ENCODE measurements around the gene CLEC2D. TPM values are rescaled to one million over a fixed set of nuclear protein-coding genes. Genes with fewer than 3 reads are reported as not detected.

The CLEC2D gene
- total RNA-seq, 4 donors from 2014 or later = 1.6 to 11.8 (median 4.3) TPM

GRCh38 chr12:9648701-9649531 is 20.6 kb upstream of the CLEC2D start:
- Histone ChIP-seq H3K4me1 (peaks cover 20 to 42% (median 24%) of the 10 kb centered on the region in 3 donors), H3K27ac (peak overlapping the region; percentile 81 to 94 (median 92)), H3K9me3 (no peaks in the 10 kb centered on the region), H3K4me3 (peak overlapping the region; percentile 39 to 74 (median 68)), H3K27me3 (no peaks in the 10 kb centered on the region), H3K36me3 (peaks cover 0 to 5% (median 0%) of the 10 kb centered on the region in 3 donors)
- TF ChIP-seq CTCF (IDR thresholded peaks at IDR 0.05) (no peak), POLR2A (IDR thresholded peaks at IDR 0.05) (no peak)
- WGBS, 2 donors = 1 to 3% methylated on average over 13 of the region's 13 CpGs
- intact Hi-C loops (cut with DNase I) = no loop called here
- DNase-seq = no peak

- Histone ChIP-seq H3K4me3 (peak overlapping the region; percentile 39 to 74 (median 68)), H3K27ac (peak overlapping the region; percentile 81 to 94 (median 92)), H3K4me1 (peaks cover 20 to 42% (median 24%) of the 10 kb centered on the region in 3 donors), H3K9me3 (no peaks in the 10 kb centered on the region), H3K36me3 (peaks cover 0 to 11% (median 0%) of the 10 kb centered on the region in 3 donors), H3K27me3 (no peaks in the 10 kb centered on the region)
- 12 to 23% methylated on average over 5 of the region's 5 CpGs for WGBS, 2 donors
- intact Hi-C loops (cut with DNase I) = no loop called here
- TF ChIP-seq POLR2A (IDR thresholded peaks at IDR 0.05) = no peak
- no peak for TF ChIP-seq CTCF (IDR thresholded peaks at IDR 0.05)
- DNase-seq = no peak
Measured at GRCh38 chr12:9649532-9649940, 20.0 kb upstream of the CLEC2D start.

- Histone ChIP-seq H3K27me3 (no peaks in the 10 kb centered on the region), H3K4me1 (peaks cover 20 to 42% (median 24%) of the 10 kb centered on the region in 3 donors), H3K9me3 (no peaks in the 10 kb centered on the region), H3K4me3 (peak overlapping the region; percentile 39 to 74 (median 68)), H3K36me3 (peaks cover 0 to 17% (median 0%) of the 10 kb centered on the region in 3 donors), H3K27ac (peak overlapping the region; percentile 81 to 94 (median 92))
- 11 to 20% methylated on average over 4 of the region's 4 CpGs for WGBS, 2 donors
- intact Hi-C loops (cut with DNase I) = no loop called here
- no peak for DNase-seq
- TF ChIP-seq CTCF (IDR thresholded peaks at IDR 0.05) (no peak), POLR2A (IDR thresholded peaks at IDR 0.05) (no peak)
Measured at GRCh38 chr12:9650151-9650576, 19.3 kb upstream of the CLEC2D start.

- Histone ChIP-seq H3K27me3 (no peaks in the 10 kb centered on the region), H3K36me3 (peaks cover 0 to 29% (median 0%) of the 10 kb centered on the region in 3 donors), H3K27ac (peak overlapping the region; percentile 81 to 94 (median 92)), H3K4me3 (peak overlapping the region in 1 of 4 donors; percentile 16), H3K9me3 (no peaks in the 10 kb centered on the region), H3K4me1 (peaks cover 20 to 42% (median 24%) of the 10 kb centered on the region in 3 donors)
- no peak for TF ChIP-seq POLR2A (IDR thresholded peaks at IDR 0.05)
- TF ChIP-seq CTCF (IDR thresholded peaks at IDR 0.05) = no peak
- no peak for DNase-seq
- WGBS, 2 donors = 42 to 65% methylated on average over 3 of the region's 3 CpGs
- intact Hi-C loops (cut with DNase I) = no loop called here
Measured at GRCh38 chr12:9651265-9651729, 18.2 kb upstream of the CLEC2D start.

GRCh38 chr12:9660046-9660445 is 9.5 kb upstream of the CLEC2D start:
- no peak for DNase-seq
- Histone ChIP-seq H3K4me3 (no peak overlapping the region), H3K36me3 (peaks cover 0 to 100% (median 0%) of the 10 kb centered on the region in 3 donors), H3K9me3 (no peaks in the 10 kb centered on the region), H3K27me3 (no peaks in the 10 kb centered on the region), H3K4me1 (no peaks in the 10 kb centered on the region), H3K27ac (no peak overlapping the region)
- intact Hi-C loops (cut with DNase I) = no loop called here
- TF ChIP-seq CTCF (IDR thresholded peaks at IDR 0.05) (no peak), POLR2A (IDR thresholded peaks at IDR 0.05) (no peak)
- WGBS, 2 donors = no CpG with 5 or more reads among the region's 1 CpG
